ENCODE results near the gene PRDM10.

PRDM10 gene

DNA sequence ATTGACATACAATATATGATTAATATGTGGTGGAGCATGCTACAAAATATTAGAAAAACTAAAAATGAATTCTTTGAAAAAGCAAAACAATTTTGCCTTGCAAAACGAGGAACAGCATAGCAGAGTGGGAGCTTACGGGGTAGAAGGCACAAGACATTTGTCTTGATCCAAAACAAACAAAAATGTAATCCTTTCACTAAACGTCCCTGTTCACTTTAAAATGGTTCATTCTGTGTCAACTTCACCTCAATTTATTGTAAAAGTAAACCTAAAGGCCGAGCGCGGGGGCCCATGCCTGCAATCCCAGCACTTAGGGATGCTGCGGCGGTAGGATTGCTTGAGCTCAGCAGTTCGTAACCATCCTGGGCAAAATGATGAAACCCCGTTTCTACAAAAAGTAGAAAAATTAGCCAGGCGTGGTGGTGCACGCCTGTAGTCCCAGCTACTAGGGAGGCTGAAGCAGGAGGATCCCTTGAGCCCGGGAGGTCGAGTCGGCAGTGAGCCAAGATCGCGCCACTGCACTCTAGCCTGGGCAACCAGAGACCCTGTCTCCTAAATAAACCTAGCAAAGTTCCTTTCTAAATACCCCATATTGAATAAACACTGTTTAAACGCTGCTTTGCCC, 2.0 kb downstream of the PRDM10 start:
- no peak for DNase-seq (ENCODE audit: low spot score)
- in situ Hi-C loops (cut with MboI; ENCODE audit: low sequenced_read_pairs, unreplicated experiment), result no loop called here
- TF ChIP-seq, protein P1, sequence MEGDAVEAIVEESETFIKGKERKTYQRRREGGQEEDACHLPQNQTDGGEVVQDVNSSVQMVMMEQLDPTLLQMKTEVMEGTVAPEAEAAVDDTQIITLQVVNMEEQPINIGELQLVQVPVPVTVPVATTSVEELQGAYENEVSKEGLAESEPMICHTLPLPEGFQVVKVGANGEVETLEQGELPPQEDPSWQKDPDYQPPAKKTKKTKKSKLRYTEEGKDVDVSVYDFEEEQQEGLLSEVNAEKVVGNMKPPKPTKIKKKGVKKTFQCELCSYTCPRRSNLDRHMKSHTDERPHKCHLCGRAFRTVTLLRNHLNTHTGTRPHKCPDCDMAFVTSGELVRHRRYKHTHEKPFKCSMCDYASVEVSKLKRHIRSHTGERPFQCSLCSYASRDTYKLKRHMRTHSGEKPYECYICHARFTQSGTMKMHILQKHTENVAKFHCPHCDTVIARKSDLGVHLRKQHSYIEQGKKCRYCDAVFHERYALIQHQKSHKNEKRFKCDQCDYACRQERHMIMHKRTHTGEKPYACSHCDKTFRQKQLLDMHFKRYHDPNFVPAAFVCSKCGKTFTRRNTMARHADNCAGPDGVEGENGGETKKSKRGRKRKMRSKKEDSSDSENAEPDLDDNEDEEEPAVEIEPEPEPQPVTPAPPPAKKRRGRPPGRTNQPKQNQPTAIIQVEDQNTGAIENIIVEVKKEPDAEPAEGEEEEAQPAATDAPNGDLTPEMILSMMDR (IDR thresholded peaks at IDR 0.05; ENCODE audit: borderline replicate concordance, control extremely low read depth, extremely low read depth, insufficient read depth, missing control alignments), result no peak

- no peak for DNase-seq (ENCODE audit: low spot score)
- TF ChIP-seq, protein P1 (IDR thresholded peaks at IDR 0.05; ENCODE audit: borderline replicate concordance, control extremely low read depth, extremely low read depth, insufficient read depth, missing control alignments), result no peak
- in situ Hi-C loops (cut with MboI; ENCODE audit: low sequenced_read_pairs, unreplicated experiment), result no loop called here
Measured at GRCh38 chr11:129999407-129999806, 3.2 kb downstream of the PRDM10 start.

- in situ Hi-C loops (cut with MboI; ENCODE audit: low sequenced_read_pairs, unreplicated experiment), result no loop called here
- no peak for DNase-seq (ENCODE audit: low spot score)
- TF ChIP-seq, protein P1 (IDR thresholded peaks at IDR 0.05; ENCODE audit: borderline replicate concordance, control extremely low read depth, extremely low read depth, insufficient read depth, missing control alignments), result no peak
Measured at GRCh38 chr11:129998905-129999304, 3.7 kb downstream of the PRDM10 start.

DNA sequence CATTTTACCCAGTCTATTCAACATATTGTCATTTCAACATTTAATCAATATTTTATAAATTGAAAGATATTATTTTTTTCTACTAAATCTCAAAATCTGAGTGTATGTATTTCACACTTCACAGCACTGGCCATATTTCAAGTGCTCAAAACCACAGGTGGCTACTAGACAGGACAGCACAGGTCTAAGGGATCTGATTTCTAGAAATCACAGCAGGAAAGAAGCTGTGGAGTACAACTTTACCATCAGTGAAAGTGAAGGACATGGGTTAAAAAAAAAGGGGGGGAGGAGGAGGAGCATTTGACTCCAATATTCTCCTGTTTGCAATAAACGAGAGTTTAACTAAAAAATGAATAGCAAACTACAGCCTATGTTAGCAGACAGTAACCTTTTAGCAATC, 4.5 kb downstream of the PRDM10 start:
- in situ Hi-C loops (cut with MboI; ENCODE audit: low sequenced_read_pairs, unreplicated experiment), result no loop called here
- DNase-seq (ENCODE audit: low spot score), result no peak

GRCh38 chr11:129997513-129997912, 5.1 kb downstream of the PRDM10 start:
- in situ Hi-C loops (cut with MboI; ENCODE audit: low sequenced_read_pairs, unreplicated experiment), result no loop called here
- TF ChIP-seq, protein P1 (IDR thresholded peaks at IDR 0.05; ENCODE audit: borderline replicate concordance, control extremely low read depth, extremely low read depth, insufficient read depth, missing control alignments), result no peak
- no peak for DNase-seq (ENCODE audit: low spot score)

More for the DNA sequence above, 4.5 kb downstream of the PRDM10 start:
- TF ChIP-seq, protein P1 (IDR thresholded peaks at IDR 0.05; ENCODE audit: borderline replicate concordance, control extremely low read depth, extremely low read depth, insufficient read depth, missing control alignments), result no peak

DNA sequence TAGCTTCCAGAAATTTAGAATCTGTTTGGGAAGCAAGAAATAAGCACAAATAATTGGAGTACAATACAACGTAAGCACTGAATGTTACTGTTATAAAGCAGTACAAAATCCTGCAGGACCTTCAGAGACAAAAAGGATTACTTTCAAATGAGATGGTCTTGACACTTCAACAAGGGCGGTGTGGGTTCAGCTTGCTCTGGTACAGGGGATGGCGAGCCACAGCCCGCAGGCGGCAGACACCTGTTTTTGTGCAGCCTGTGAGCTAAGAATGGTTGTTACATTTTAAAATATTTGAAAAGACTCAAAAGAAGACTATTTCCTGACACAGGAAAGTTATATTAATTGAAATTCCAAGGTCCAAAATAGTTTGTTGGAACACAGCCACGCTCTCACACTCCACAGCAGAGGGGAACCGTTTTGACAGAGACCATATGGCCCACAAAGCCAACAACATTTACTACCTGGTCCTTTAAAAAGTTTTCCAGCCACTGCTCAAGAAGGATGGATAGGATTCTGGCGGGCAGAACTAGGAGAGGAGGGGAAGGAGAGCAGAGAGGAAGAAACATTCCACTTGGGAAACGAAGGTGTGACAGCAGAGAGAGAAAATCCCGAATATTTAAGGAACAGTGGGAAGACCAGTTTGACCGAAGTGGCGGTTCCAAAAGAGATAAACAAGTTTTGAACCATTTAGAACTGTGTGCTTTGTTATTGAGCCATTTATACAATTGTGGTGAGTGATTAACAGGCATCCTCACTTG, 6.3 kb downstream of the PRDM10 start:
- no peak for DNase-seq (ENCODE audit: low spot score)
- in situ Hi-C loops (cut with MboI; ENCODE audit: low sequenced_read_pairs, unreplicated experiment), result no loop called here
- TF ChIP-seq, protein P1 (IDR thresholded peaks at IDR 0.05; ENCODE audit: borderline replicate concordance, control extremely low read depth, extremely low read depth, insufficient read depth, missing control alignments), result no peak

Data from GM13976 (cell line).